Natural killer cell treated with Interleukin-12 subunit alpha and Interleukin-12 subunit beta and Interleukin-15 and Interleukin-18, amount 100 ng/mL, for 72 hours (primary cell): ENCODE data around the gene SLC6A4. TPM values are rescaled to one million over a fixed set of nuclear protein-coding genes. Genes with fewer than 3 reads are reported as not detected.

Experiments used
- total RNA-seq, 2 donors: library from RNA; stranded (reverse); gene quantifications; one replicate each; pipeline ENCODE4 v1.2.3, GENCODE V29; 2022

The SLC6A4 gene
- total RNA-seq, 2 donors from 2014 or later, result 0.12 TPM; not detected in 1

Other genes starting within 250 kb of the SLC6A4 start
- gene NSRP1, start 118.9 kb downstream of the SLC6A4 start, total RNA-seq, result 10 to 100 TPM; 35.7 to 59.8 TPM
- gene BLMH, start 56.2 kb upstream of the SLC6A4 start, total RNA-seq, result 10 to 100 TPM; 52.5 to 97.5 TPM
- gene TMIGD1, start 98.4 kb upstream of the SLC6A4 start, total RNA-seq, result not detected
- gene CPD, start 143.2 kb upstream of the SLC6A4 start, total RNA-seq, result 10 to 100 TPM; 69.7 to 97.7 TPM
- 10 to 100 TPM; 59.2 to 62.0 TPM for gene GOSR1, start 241.7 kb upstream of the SLC6A4 start, total RNA-seq